GM21367 (cell line): ENCODE measurements around the gene ARHGAP30.

ENCODE experiments used
- ATAC-seq: cut with Tn5 transposase; IDR thresholded peaks from one replicate; pipeline ENCODE4 v1.9.1; 2021; ENCODE audit not compliant: unreplicated experiment

ARHGAP30 gene

DNA sequence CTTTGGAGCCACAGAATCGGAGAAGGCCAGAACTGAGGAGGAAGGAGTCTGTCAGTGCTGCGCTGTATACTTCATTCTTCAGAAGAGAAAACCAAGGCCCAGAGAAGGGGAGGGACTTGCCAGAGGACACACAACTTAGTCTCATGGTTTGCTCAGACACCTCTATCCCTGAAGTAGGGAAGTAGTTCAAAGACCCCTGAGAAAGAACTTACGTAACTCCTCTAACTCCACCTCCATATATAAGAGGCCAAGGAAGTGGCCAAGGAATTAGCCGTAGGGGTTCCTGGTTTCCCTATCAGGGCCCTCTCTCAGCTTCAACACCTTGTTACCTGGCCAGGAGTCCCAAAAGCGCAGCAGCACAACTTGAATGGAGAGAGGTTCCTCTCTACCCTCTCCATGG is 20.2 kb upstream of the ARHGAP30 start:
- ATAC-seq = no peak

DNA sequence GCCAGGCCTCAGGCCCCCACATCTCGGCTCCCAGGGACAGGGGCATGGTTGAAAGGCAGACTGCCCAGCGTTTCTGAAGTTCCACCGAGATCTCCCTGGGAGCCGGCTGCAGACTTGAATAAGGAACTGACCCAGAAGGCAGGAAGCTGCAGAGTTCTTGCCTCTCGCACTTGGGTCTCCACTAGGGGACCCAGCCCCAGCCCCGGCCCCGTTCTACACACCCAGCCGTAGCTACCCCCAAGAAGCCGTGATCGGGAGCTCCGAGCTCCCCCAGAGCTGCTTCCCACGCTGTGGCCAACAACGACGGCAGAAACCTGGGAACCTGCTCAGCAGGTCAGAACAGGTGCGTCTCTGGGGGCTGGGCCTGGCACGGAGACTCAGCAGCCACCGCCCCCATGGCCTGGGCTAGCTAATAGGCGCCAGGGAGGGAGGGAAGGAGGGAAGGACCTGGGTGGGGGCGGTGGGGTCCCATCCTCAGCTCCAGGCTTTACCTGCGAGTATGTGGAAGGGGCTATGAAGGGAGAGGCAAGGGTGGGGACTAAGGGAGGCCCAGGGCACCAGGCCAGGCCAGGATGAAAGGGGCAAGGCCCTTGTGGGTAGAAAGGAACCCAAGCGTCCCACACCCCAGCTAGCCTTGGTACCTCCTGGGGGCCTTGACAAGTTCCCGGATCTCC is 19.7 kb upstream of the ARHGAP30 start, which contains the start of gene NECTIN4:
TSS of gene NECTIN4 (minus strand) at position 308 of the 674 bp plus-strand sequence. CDS start at position 46, 262 bp downstream.
- ATAC-seq = no peak

DNA sequence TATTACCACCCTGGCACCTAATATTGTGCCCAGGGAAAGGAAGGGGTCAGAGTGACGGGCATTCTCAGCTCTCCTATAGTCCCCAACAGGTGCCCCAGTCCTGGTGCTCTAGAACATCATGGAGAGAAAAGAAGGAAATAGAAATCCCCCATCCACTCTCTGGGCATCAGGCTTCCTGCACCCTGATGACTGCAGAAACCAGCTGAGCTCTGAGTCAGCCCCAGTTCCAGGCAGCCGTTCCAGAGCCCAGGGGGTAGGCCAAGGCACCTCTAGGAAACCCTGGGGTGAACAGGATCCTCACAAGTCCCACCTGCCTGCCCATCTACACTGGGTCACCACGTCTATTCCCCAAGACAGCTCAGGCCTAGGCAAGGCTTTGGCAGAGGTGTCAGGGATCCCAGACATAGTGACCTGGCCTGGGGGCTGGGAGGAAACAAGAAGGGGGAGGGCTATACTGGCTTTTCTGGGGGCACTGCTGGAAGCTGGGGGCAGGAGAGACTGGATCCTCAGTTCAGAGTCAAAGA is 19.0 kb upstream of the ARHGAP30 start:
- no peak for ATAC-seq

DNA sequence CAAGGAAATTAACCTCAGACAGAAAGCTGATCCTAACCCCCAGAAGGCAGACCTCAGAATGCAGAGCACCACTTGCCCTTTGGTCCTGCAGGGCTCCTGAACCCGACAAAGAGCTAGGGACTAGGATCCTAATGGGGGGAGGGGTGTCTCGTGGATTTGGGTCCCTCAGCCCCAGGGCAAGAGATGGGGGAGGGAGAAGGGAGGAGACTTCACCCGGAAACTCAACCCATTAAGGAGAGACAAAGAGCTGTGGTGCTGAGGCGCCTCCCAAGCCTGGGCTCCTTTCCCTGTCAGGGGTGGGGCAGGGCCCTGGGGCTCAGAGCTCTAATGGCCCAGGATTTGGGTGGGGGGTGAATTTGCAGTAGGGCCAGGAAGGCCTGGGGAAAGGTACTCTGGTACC is 16.8 kb upstream of the ARHGAP30 start:
- no peak for ATAC-seq

DNA sequence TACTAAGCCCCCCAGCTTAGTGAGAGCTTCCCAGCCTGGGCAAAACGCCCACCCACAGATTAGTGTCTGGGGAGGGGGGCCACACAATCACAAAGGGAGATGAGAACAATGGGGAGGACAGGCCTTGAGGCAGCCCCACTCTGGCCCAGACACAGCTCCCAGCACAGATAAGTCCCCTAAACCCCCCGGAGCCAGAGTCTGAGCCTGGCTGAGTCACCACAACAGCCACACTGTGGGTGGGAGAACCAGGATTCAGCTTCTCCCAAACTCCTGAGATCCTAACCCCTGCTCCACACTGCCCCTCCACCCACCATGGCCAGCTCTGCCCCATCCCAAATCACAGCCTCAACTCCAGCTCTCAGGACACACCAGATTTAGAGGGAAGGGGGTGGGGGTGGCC is 15.5 kb upstream of the ARHGAP30 start:
- no peak for ATAC-seq

DNA sequence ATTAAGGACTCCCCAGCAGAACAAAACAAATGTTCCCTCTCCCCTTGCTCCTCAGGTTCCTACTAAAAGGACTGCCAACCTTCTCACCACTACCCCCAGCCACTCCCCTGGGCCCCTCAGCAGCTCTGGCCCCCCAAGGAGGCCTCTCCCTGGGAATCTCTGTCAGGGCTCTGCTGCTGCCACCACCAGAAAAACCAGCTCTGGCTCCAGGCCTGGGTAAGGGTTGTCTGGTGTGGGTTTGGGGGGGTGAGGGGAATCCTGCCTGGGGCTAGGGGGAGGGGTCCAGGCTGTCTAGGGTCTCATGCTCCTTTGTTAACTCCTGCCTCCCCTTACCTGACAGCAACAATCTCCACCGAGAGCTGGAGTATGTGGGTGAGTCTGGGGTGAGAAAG is 14.9 kb upstream of the ARHGAP30 start:
- no peak for ATAC-seq

DNA sequence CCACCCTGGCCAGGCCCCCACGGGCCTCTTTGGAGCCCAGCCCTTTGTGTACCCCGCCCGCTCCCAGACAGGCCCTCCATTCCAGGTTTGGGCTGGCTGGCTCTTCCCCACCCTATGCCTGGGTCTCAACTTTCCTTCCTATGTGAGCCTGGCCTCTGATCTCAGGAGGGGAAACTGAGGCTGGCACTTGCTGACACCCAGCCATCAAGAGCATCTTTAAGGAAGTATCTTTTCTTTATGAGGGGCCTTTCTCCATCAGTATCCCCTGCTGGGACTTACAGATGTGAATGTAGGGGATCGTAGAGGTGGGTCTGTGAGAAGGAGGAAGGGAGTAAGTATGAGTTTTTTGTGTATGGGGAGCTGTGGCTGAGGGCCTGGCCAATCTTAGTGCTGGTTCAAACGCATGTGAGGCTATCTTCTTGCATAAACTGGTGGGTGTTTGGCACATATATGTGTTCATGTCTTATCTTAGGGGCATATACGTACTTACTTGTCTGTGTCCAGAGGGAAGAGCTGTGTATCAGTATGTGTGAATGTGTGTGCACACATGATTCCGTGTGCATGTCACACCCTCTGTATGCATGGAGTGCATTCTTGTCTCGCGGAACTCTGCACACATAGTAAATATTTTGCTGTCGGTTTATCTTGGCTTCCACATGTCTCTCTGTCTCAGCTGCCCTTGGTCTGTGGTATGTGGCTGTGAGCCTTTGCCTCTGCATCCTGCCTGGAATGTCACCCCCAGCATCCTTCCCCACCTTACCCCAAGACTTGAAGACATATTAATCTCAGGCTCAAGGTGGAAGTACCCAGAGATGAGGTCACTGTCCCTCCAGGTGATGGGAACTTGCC is 14.3 kb upstream of the ARHGAP30 start:
- no peak for ATAC-seq

DNA sequence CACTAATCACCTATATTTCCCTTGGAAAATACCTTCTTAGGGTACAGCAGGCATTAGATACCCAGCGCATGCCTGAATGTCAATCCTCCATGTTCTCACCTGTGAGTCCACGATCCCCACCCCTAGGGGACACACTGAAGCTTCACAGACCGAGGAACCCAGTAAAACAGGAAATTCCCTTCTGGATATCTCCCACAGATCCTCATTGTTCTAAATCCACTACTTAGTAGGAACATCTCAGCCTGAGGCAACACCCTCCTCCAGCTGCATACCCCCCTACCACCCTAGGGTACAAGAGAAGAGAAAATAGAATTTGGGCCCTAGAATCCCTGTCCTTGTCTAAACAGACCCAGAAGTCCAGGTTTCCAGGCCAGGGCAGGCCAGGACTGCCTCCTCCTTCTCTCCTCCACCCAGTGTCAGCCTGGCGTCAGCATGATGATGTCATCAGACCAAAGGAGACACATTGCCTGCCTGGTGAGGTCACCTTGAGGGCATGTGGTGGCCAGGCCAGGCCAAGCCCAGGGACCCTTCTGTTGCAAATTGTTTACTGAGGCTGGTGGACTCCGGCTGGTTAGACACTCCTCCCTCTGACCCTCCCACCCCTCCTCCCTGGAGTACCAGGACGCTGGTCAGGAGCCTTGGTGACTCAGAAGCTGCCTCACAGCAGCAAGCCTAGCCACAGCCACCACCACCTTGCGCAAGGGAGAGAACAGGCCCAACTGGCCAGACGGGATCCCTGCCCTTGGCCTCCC is 13.5 kb upstream of the ARHGAP30 start:
- ATAC-seq = no peak

DNA sequence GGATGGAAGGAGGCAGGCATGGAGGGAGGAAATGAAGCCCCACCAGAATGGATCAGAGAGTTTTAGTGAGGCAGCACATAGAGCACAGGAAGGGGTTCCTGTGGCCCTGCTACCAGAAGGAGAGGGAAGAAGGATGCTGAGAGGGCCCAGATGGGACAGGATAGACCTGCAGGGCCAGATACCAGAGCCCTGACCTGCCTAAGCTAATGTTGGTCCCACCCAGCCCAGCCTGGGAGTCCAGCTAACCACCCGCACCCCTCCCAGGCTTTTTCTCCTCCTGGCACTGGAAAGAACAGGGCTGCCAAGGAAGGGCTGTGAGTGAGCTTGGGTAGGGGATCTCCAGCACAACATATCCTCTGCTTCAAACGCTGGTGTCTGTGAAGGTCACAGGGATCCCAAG is 12.8 kb upstream of the ARHGAP30 start:
- ATAC-seq = no peak

DNA sequence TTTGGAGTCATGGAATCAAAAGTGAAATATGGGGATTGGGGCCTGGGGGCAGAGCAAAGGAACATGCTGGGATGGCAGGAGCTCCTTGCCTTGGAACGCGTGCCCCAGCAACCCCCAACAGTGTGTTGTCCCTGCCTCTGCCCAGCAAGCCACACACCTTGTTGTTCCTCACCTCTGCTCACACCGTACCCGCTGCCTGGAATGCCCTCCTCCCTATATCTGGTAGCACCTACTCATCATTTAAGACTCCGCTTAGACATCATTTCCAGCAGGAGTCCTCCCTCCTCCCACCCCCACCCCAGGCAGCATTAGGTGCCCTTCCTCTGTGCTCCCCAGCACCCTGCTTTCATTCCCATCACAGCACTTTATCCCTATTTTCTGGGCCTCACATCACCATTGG is 11.8 kb upstream of the ARHGAP30 start:
- ATAC-seq = no peak

DNA sequence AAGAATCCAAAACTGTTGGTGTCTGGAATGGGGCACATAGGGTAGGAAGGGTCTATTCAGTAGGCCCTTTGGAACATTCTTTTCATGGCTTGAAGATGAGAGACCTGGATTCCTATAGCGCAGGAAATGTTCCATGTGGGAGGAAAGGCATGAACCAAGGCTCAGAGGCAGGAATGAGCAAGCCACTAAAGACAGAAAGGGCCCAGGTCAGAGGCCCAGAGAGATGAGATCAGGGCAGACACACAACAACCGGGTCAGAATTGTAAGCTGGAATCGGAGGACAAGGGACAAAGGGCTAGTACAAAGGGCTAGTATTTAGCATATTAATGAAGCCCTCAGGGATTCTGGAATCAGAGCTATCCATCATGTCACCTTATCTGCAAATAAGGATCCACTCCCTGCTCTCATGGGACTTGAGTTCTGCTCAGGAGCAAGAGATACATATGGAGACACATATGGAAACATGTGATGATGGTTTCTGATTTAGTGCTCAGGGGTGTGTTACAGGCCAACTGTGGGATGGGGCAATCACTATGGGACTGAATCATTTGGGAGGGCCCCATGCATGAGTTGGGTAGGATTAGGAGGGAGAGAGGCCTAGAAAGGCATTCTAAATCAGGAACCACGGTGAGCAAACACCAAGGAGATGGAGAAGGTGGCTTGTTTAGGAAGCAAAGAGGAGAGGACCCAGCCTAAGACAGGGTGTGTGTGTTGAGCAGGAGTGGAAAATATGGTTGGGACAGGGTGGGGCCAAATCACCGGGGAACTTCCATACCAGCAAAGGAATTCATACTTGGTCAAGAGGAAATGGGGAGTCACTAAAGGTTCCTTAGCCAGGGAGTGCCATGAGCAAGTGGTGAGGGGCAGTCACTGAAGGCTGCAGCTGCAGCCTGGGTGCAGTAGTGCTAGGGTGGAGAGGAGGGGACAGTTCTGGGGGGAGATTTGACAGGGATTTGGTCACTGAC is 11.0 kb upstream of the ARHGAP30 start:
- no peak for ATAC-seq

DNA sequence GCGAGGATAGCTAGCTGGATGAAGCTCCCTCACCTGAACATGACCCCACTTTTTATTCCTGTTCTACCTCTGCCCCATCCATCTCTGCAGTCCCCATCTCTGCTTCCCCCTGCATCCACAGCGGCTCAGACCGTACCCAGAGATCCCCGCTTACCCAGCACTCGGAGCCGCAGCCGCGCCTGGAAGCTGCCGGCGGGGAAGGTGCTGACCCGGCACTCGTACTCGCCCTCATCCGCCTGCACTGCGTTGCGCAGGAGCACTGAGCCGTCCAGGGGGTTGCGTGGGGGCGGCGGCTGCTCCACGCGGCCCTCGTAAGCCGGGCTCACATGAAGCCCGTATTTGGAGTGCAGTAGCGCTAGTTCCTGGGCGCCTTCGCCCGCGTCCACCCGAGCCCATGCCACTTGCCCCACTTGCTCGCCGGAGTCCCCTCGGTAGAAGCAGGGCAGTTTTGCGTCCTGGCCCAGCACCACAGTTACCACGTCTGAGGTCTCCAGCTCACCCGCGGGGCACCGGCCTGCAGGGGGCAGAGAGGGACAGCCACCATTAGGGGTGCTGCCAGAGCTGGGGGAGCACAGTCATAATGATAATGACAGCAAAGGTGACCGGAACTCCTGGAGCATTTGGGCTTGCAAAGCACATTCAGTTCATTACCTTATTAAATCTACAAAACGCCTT is 9.9 kb upstream of the ARHGAP30 start:
- no peak for ATAC-seq

DNA sequence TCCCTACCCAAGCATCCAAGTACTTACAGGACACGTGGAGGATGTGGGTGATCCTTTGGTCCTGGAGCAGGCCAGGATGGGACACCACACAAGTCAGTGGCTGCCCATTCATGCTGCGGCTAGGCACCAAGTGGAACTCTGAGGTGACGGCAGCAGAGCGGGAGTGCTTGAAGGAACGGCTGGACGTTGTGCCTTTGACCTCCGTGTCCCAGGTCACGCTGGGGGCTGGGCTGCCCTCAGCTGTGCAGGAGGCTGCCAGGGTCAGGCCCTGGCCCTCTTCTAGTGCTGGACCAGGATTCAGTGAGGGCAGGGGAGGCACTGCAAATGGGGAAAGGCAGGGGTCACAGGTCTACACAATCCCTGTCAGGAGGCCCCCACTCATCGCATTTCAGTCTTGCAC is 7.7 kb upstream of the ARHGAP30 start:
- ATAC-seq = no peak

DNA sequence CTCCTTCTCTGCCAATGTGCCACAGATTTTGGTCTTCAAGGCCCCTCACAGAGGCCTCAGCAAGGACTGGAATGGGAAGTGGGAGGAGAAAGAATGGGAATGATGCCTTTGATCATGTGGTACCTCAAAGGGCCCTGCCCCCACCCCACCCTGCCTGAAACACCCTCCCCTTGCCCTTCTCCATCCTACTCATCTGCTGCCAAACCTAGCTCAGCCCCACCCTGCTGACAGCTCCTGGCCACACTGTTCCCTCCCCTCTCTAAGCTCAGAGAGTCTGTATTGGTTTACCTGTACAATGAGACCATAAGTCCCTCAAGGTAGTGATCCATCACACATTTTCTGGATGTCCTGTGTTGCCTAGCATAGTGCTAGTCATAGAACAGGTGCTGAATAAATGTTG is 6.7 kb upstream of the ARHGAP30 start:
- ATAC-seq = no peak

DNA sequence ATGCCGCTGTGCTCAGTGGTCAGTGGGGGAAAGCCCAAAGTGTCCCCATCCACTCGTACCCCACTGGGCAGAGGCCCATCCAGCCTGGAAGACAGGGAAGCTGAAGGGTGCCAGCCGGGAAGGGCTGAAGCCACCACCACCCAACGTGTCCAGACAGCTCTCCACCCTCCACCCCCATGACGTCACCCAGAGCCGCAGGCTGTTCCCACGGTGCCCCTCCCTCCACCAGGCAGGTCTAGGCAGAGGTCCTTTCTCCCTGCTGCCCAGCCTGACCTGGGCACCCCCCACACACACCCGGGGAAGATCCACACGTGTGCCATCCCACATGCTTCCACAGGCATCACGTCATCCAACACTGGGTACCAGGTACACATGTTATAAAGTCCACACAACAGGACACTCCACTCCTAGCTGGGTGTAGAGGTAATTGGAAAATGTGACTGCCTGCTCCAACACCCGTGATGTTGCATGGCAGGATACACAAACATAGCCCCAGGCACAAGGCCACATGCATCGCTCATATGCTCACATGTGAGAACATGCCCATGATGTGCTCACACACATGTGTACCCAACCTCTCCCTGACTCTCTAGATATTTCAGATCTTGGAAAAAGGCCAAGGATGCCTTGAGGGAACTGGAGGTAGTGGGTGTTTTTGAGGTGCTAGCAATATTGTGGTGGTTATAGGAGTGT is 5.1 kb upstream of the ARHGAP30 start:
- ATAC-seq = no peak

DNA sequence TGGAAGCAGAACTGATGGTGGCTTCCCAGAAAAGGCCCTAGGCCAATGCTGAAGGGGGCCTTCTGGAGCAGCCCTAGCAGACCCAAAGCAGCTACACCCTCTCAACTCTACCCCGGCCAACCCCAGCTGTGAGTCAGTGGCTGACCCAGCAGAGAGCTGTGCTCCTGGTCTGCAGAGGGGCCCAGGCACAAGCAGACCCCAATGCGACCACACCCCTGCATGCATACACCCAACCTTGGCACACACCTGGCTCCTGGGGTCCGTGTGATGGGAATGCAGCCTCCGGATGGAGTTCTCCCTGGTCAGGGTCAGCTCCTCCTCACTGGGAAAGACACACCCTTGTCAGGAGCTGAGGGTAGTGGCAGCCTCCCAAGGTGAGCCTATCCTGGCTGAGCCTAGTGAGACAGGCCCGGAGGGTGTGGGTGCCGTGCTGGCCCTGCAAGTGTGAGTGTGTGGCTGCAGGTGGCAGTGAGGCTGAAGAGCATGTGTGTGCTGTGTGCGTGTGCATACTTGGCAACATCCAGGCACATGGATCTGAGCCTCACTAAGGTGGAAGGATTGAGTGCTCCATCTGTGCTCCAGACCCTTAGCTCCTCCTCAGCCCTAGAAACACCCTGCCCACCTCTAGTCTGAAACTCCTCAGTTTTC is 3.9 kb upstream of the ARHGAP30 start:
- no peak for ATAC-seq

DNA sequence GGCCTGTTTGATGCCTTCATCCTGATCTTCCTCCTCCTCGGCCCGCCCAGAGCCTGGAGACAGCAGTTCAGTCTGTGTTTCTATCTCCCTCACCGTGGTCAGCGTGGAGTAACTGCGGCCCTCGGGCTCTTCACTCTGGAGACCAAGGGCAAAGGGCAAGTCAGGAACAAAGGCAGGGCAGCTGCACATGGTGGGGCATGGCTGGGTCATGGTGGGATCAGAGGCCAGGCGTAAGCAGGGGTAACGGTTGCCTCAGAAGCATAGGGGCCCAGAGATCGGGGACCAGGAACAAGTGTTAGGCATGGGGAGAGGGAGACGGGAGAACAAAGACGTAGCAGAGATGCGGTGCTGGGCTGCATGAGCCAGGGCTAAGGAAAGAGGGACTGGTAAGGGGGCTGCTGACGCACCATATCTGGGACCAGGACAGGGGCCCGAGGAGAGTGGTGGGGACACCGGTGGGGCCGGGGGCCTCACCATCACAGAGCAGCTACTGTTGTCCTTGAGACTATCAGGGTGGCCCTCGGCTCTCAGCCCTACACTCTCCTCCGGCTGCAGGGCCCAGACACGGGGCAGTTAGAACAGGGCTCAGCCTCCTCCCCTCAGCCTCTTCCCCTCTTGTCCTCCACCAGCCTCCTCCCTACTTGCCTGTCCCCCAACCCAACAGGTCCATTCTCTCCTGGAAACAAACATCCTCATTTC is 3.2 kb upstream of the ARHGAP30 start:
- ATAC-seq = no peak

DNA sequence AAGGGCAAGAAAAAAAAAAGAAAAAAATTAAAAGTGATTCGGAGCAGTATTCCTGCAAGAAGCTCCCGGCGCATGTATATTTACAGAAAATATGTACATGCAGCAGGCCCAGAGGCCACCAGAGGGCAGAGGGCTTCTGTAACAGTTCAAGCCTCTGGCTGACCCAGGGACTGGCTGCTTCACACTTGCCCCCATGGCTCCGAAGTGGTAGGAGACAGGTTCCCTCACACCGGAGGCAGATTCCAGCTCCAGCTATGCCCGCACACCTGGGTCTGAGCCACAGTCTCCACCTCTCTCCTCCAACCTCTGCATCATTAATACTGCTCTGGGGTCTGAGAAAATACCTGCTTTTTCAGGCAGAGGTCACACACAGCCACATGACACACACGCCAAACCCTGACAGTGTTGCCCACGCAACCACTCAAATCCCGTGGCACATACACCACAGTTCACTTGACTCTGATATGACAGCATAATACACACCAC is 2.2 kb upstream of the ARHGAP30 start:
- no peak for ATAC-seq
